ENCODE data around the gene FAM228A.

Gene FAM228A

DNA sequence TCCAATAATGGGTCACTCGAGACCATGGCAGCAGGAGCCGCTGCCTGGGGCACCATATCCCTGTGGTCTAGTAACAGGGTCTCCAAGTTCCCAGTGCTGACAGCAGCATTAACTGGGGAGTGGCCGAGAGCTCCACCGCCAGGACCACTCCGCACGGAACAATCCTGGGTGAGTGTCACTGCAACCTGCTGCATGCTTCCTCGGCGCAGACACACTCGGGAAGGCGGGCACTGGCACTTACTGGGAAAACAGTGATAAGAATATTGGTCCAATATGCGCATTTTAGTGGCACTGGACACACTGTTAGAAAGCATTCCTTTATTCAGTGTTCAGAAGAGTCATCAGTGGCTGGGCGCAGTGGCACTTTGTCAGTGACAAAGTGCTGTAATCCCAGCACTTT lies 29.7 kb downstream of the FAM228A start:
- no peaks in the 10 kb centered on the region for H3K9me3 ChIP-seq (ENCODE audit: control insufficient read depth, insufficient read depth, low read length)
- H3K9ac ChIP-seq (ENCODE audit: low read depth, low read length), result no peak overlapping the region
- H3K4me1 ChIP-seq (ENCODE audit: insufficient read depth, low read length), result no peaks in the 10 kb centered on the region
- H3K36me3 ChIP-seq (ENCODE audit: insufficient read depth, low read length), result no peaks in the 10 kb centered on the region

GRCh38 chr2:24205131-24205530 lies 30.3 kb downstream of the FAM228A start:
- H3K9me3 ChIP-seq (ENCODE audit: control insufficient read depth, insufficient read depth, low read length), result no peaks in the 10 kb centered on the region
- no peaks in the 10 kb centered on the region for H3K4me1 ChIP-seq (ENCODE audit: insufficient read depth, low read length)
- H3K9ac ChIP-seq (ENCODE audit: low read depth, low read length), result no peak overlapping the region
- H3K36me3 ChIP-seq (ENCODE audit: insufficient read depth, low read length), result no peaks in the 10 kb centered on the region

GRCh38 chr2:24206242-24206641 lies 31.4 kb downstream of the FAM228A start:
- H3K9ac ChIP-seq (ENCODE audit: low read depth, low read length), result no peak overlapping the region
- no peaks in the 10 kb centered on the region for H3K36me3 ChIP-seq (ENCODE audit: insufficient read depth, low read length)
- no peaks in the 10 kb centered on the region for H3K9me3 ChIP-seq (ENCODE audit: control insufficient read depth, insufficient read depth, low read length)
- no peaks in the 10 kb centered on the region for H3K4me1 ChIP-seq (ENCODE audit: insufficient read depth, low read length)

- no peaks in the 10 kb centered on the region for H3K36me3 ChIP-seq (ENCODE audit: insufficient read depth, low read length)
Measured at GRCh38 chr2:24206714-24207113, 31.9 kb downstream of the FAM228A start.

GRCh38 chr2:24207359-24207758 lies 32.5 kb downstream of the FAM228A start:
- H3K36me3 ChIP-seq (ENCODE audit: insufficient read depth, low read length), result no peaks in the 10 kb centered on the region
- no peaks in the 10 kb centered on the region for H3K9me3 ChIP-seq (ENCODE audit: control insufficient read depth, insufficient read depth, low read length)
- no peak overlapping the region for H3K9ac ChIP-seq (ENCODE audit: low read depth, low read length)
- H3K4me1 ChIP-seq (ENCODE audit: insufficient read depth, low read length), result no peaks in the 10 kb centered on the region

More at GRCh38 chr2:24206714-24207113, 31.9 kb downstream of the FAM228A start:
- no peaks in the 10 kb centered on the region for H3K9me3 ChIP-seq (ENCODE audit: control insufficient read depth, insufficient read depth, low read length)
- no peak overlapping the region for H3K9ac ChIP-seq (ENCODE audit: low read depth, low read length)
- no peaks in the 10 kb centered on the region for H3K4me1 ChIP-seq (ENCODE audit: insufficient read depth, low read length)

- no peaks in the 10 kb centered on the region for H3K9me3 ChIP-seq (ENCODE audit: control insufficient read depth, insufficient read depth, low read length)
- no peaks in the 10 kb centered on the region for H3K4me1 ChIP-seq (ENCODE audit: insufficient read depth, low read length)
- H3K36me3 ChIP-seq (ENCODE audit: insufficient read depth, low read length), result no peaks in the 10 kb centered on the region
- H3K9ac ChIP-seq (ENCODE audit: low read depth, low read length), result no peak overlapping the region
Measured at GRCh38 chr2:24208490-24208889, 33.6 kb downstream of the FAM228A start.

DNA sequence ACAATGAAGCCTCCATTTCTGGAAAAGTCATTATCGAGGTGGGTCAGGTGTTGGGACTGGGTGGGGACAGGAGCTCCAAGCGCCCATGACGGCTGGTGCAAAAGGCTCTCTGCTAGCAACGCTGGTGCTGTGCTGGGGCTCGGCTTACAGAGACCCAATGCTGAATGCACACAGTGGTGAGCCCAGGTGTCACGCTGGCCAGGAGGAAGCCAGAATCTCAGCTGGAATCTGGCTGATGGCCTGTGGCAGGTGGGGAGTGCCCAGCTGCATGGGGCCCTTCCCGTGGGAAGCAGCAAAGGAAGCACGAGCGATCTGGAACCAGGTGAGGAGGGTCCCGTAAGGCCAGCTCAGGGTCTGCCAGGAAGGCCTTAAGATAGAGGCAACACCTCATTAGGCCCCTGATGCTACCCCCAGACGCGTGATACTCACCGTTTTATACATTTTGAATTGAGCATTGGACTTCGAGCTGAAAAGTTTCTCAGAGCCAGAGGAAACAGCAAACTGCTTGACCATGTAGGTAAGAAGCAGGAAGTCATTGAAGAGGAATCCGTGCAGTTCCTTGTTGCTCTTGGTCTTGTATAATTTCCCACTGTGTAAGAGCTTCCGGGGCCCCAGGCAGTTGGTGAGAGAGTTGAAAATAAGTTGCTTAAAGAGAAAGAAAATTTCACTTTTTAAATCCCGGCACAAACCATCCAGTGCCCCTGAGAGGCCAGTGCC lies 34.7 kb downstream of the FAM228A start:
- no peak overlapping the region for H3K9ac ChIP-seq (ENCODE audit: low read depth, low read length)
- no peaks in the 10 kb centered on the region for H3K36me3 ChIP-seq (ENCODE audit: insufficient read depth, low read length)
- H3K4me1 ChIP-seq (ENCODE audit: insufficient read depth, low read length), result no peaks in the 10 kb centered on the region
- no peaks in the 10 kb centered on the region for H3K9me3 ChIP-seq (ENCODE audit: control insufficient read depth, insufficient read depth, low read length)

DNA sequence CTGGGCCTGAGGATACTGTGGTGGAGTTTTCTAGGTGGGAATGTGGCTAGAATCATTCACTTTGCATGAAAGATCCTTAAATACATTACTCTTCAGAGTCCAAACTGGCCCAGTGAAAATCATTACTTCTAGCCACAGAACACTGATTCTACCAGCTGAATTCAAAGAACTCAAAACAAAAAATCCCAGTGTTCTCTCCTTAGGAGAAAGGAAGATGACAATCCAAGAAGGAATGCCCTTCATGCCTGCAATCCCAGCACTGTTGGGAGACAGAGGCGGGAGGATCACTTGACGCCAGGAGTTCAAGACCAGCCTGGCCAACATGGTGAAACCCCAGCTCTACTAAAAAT lies 35.2 kb downstream of the FAM228A start:
- Histone ChIP-seq H3K4me1 (ENCODE audit: insufficient read depth, low read length) (no peaks in the 10 kb centered on the region), H3K36me3 (ENCODE audit: insufficient read depth, low read length) (no peaks in the 10 kb centered on the region; the same call in 1 of the 2 replicates), H3K9me3 (ENCODE audit: control insufficient read depth, insufficient read depth, low read length) (no peaks in the 10 kb centered on the region), H3K9ac (ENCODE audit: low read depth, low read length) (no peak overlapping the region)

GRCh38 chr2:24210723-24211122 lies 35.9 kb downstream of the FAM228A start:
- Histone ChIP-seq H3K4me1 (ENCODE audit: insufficient read depth, low read length) (no peaks in the 10 kb centered on the region), H3K9ac (ENCODE audit: low read depth, low read length) (no peak overlapping the region), H3K9me3 (ENCODE audit: control insufficient read depth, insufficient read depth, low read length) (no peaks in the 10 kb centered on the region), H3K36me3 (ENCODE audit: insufficient read depth, low read length) (no peaks in the 10 kb centered on the region; the same call in 1 of the 2 replicates)

DNA sequence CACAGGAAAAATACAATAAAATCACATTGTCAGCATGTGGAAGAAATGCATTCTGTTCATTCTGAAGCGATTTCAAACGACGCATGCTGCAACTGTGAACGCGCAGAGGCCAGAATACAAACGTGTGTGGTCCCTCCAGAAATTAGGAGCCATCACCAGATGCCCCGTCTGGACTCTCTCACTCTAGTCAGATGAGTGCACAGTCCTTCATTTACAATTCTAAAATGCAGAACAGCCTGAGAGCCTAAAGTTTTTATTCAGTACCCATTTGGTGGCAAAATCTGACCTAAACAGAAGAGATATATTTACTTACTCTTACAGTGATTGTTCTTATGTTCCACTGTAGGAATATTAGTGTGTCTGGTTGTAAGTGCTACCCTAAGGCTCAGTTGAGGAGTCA lies 36.6 kb downstream of the FAM228A start:
- Histone ChIP-seq H3K9ac (ENCODE audit: low read depth, low read length) (no peak overlapping the region), H3K4me1 (ENCODE audit: insufficient read depth, low read length) (no peaks in the 10 kb centered on the region), H3K36me3 (ENCODE audit: insufficient read depth, low read length) (no peaks in the 10 kb centered on the region; the same call in 1 of the 2 replicates), H3K9me3 (ENCODE audit: control insufficient read depth, insufficient read depth, low read length) (no peaks in the 10 kb centered on the region)

DNA sequence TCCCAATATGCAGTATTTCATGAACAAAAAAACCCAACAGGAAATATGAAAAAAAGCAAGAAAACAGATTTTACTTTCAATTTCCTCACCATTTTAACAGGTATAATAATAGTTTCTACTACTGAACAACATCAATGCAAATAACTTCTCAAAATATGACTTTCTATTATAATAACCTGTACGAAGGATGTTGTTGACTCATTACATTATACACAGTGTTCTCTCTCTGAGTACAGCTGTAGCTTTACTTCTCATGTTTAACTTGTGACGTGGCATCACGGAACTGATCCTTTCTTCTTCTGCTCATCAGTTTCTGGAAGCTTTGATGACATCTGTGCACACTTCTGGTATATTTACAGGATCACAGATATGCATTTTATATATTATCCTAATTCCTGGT lies 40.0 kb downstream of the FAM228A start:
- H3K9ac ChIP-seq (ENCODE audit: low read depth, low read length), result no peak overlapping the region
- H3K36me3 ChIP-seq (ENCODE audit: insufficient read depth, low read length), result no peaks in the 10 kb centered on the region; the same call in 1 of the 2 replicates
- no peaks in the 10 kb centered on the region for H3K4me1 ChIP-seq (ENCODE audit: insufficient read depth, low read length)
- no peaks in the 10 kb centered on the region for H3K9me3 ChIP-seq (ENCODE audit: control insufficient read depth, insufficient read depth, low read length)

DNA sequence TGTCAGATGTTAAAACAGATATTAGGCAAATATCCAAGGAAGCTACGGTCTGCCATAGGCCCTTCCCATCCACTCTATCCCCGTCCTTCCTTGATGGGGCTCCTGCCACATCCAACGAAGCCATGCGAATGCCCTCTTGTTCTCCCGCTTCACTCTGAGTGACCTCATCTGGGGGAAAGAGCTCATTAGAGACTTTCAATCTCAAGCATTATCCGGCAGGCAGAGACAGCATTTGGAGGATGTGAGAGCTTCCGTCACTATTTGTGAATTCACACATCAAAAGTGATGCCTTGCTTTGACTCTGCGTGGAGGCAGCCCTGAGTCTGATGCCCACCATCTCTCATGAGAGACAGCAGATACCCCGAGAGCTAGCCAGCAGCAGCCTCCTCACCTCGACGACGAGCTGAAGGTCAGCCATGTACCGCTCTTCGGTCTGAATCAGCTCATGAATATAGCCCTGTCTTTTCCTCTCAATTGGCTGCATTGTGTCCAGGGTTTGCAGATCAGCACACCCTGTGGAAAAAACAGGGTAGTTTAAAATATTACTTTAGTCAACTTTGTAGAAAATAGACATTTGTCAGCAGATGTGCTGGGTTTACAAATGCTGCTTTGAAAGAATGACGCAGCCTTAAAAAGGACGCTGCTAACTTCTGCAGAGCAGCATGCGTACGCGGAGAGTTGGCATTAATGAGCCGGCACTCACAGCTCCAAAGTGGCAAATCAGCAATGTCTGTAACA lies 45.9 kb downstream of the FAM228A start:
- H3K4me1 ChIP-seq (ENCODE audit: insufficient read depth, low read length), result no peaks in the 10 kb centered on the region
- no peaks in the 10 kb centered on the region for H3K36me3 ChIP-seq (ENCODE audit: insufficient read depth, low read length)
- no peaks in the 10 kb centered on the region for H3K9me3 ChIP-seq (ENCODE audit: control insufficient read depth, insufficient read depth, low read length)
- H3K9ac ChIP-seq (ENCODE audit: low read depth, low read length), result no peak overlapping the region

- H3K9ac ChIP-seq (ENCODE audit: low read depth, low read length), result no peak overlapping the region
- no peaks in the 10 kb centered on the region for H3K36me3 ChIP-seq (ENCODE audit: insufficient read depth, low read length)
- H3K4me1 ChIP-seq (ENCODE audit: insufficient read depth, low read length), result no peaks in the 10 kb centered on the region
- H3K9me3 ChIP-seq (ENCODE audit: control insufficient read depth, insufficient read depth, low read length), result no peaks in the 10 kb centered on the region
Measured at GRCh38 chr2:24221343-24222050, 46.6 kb downstream of the FAM228A start.

GRCh38 chr2:24222946-24223345 lies 48.1 kb downstream of the FAM228A start:
- no peaks in the 10 kb centered on the region for H3K9me3 ChIP-seq (ENCODE audit: control insufficient read depth, insufficient read depth, low read length)
- no peak overlapping the region for H3K9ac ChIP-seq (ENCODE audit: low read depth, low read length)
- H3K36me3 ChIP-seq (ENCODE audit: insufficient read depth, low read length), result no peaks in the 10 kb centered on the region
- H3K4me1 ChIP-seq (ENCODE audit: insufficient read depth, low read length), result no peaks in the 10 kb centered on the region
